Neural progenitor cell (in vitro differentiated cells): ENCODE results near the gene ZNF621.

ENCODE experiments used
- CTCF ChIP-seq: fragments of 200-600 bp; sonication (generic); IDR thresholded peaks from 2 replicates; pipeline ENCODE4 v1.5.1; 2017; ENCODE audit warnings: antibody characterized with exemption, mild to moderate bottlenecking
- EZH2 ChIP-seq: fragments of 200-600 bp; sonication (generic); IDR thresholded peaks from 2 replicates; pipeline ENCODE4 v1.6.1; 2017; ENCODE audit warnings: antibody characterized with exemption, mild to moderate bottlenecking, moderate library complexity
- EZH2phosphoT487 ChIP-seq: fragments of 200-600 bp; sonication (generic); IDR thresholded peaks from 2 replicates; pipeline ENCODE4 v1.6.1; 2017; ENCODE audit warnings: antibody characterized with exemption

GRCh38 chr3:40546816-40547215, 22.1 kb downstream of the ZNF621 start:
- TF ChIP-seq CTCF: no peak
- no peak for TF ChIP-seq EZH2phosphoT487
- TF ChIP-seq EZH2: no peak
